Measurements from ENCODE around the gene NMNAT2. TPM values are rescaled to one million over a fixed set of nuclear protein-coding genes. Genes with fewer than 3 reads are reported as not detected.

Gene NMNAT2
- total RNA-seq, 1 experiment from 2014 or later: 11.4 TPM

- H3K27me3 Mint-ChIP-seq (ENCODE audit: low read depth): no peaks in the 10 kb centered on the region; the same call in 1 of the 2 replicates
- no peak overlapping the region for H3K4me3 Mint-ChIP-seq
- Histone ChIP-seq H3K4ac (ENCODE audit: low read depth, low read length) (no peak overlapping the region), H3K4me2 (ENCODE audit: insufficient read depth, insufficient read length, low read length) (no peak overlapping the region), H4K91ac (ENCODE audit: insufficient read length, low read depth, low read length) (no peak overlapping the region), H3K27ac (ENCODE audit: insufficient read length, low read depth, low read length) (no peak overlapping the region), H3K27me3 (ENCODE audit: insufficient read depth, low read length) (no peaks in the 10 kb centered on the region), H2BK12ac (ENCODE audit: insufficient read length, low read depth, low read length) (no peak overlapping the region), H3K79me1 (ENCODE audit: insufficient read depth, low read depth, low read length, poor library complexity, severe bottlenecking) (no peaks in the 10 kb centered on the region), H3K23ac (ENCODE audit: insufficient read length, low read depth, low read length) (no peak overlapping the region), H4K8ac (replicated peaks; ENCODE audit: insufficient read length, low read depth, low read length) (no peak overlapping the region), H2BK20ac (ENCODE audit: low read depth, low read length, poor library complexity, severe bottlenecking) (no peak overlapping the region), H3T11ph (ENCODE audit: low read length) (no peak overlapping the region), H3K9me3 (ENCODE audit: control insufficient read depth, low read depth, low read length) (no peaks in the 10 kb centered on the region), H2AFZ (ENCODE audit: low read length) (no peak overlapping the region), H3K4me1 (ENCODE audit: insufficient read depth, low read length) (no peaks in the 10 kb centered on the region), H4K20me1 (ENCODE audit: control insufficient read depth, insufficient read depth, insufficient read length) (no peaks in the 10 kb centered on the region), H3K56ac (ENCODE audit: insufficient read length, low read depth, low read length) (no peak overlapping the region), H2BK5ac (ENCODE audit: insufficient read length, low read length) (no peak overlapping the region), H3K23me2 (ENCODE audit: insufficient read length, low read depth, low read length, poor library complexity, severe bottlenecking) (no peaks in the 10 kb centered on the region), H2BK15ac (ENCODE audit: low read depth, low read length) (no peak overlapping the region), H2BK120ac (ENCODE audit: low read depth, low read length, poor library complexity, severe bottlenecking) (no peak overlapping the region), H2AK5ac (ENCODE audit: insufficient read length, low read length) (no peak overlapping the region), H3K14ac (ENCODE audit: insufficient read depth, low read length) (no peak overlapping the region), H3K9ac (ENCODE audit: extremely low read depth, insufficient read length, low read length) (no peak overlapping the region), H3K18ac (ENCODE audit: insufficient read length, low read depth, low read length) (no peak overlapping the region), H3K79me2 (ENCODE audit: insufficient read depth, low read length) (no peaks in the 10 kb centered on the region), H4K5ac (ENCODE audit: insufficient read length, low read depth, low read length) (no peak overlapping the region)
- no peak for DNase-seq
- no CpG with 5 or more reads among the region's 3 CpGs for WGBS (ENCODE audit: extremely low coverage, insufficient read length, low lambda C conversion rate)
- H3K36me3 Mint-ChIP-seq (ENCODE audit: insufficient read depth in 1 of 3, low read depth in 3 of 3): no peaks in the 10 kb centered on the region
- no peaks in the 10 kb centered on the region for H3K9me3 Mint-ChIP-seq
- H3K27ac Mint-ChIP-seq: no peak overlapping the region
- TF ChIP-seq CTCF (conservative IDR thresholded peaks at IDR 0.05): no peak
- H3K4me1 Mint-ChIP-seq: peaks cover 4% of the 10 kb centered on the region in 2 experiments
Observed at GRCh38 chr1:183444243-183444642, 26.1 kb upstream of the NMNAT2 start.
